NCI-H345 (cell line): ENCODE measurements around the gene CDC20.
"Not testable (repeated sequence)": the region's sequence is repeated elsewhere in the genome, so short reads cannot be mapped to it uniquely, and the experiment has no call there.

Experiments
- DNase-seq: peaks from one replicate; lab custom pipeline; 2025; lab: John Stamatoyannopoulos, UW

CDC20 gene

GRCh38 chr1:43383449-43383848 lies 24.7 kb downstream of the CDC20 start:
- DNase-seq, result no peak

- no peak for DNase-seq
Observed at GRCh38 chr1:43386676-43387075, 27.9 kb downstream of the CDC20 start.

- DNase-seq, result no peak
Observed at GRCh38 chr1:43387976-43388599, 29.3 kb downstream of the CDC20 start.

GRCh38 chr1:43388613-43389012 lies 29.8 kb downstream of the CDC20 start:
- DNase-seq, result no peak

GRCh38 chr1:43389326-43390313 lies 30.8 kb downstream of the CDC20 start, which contains the start of the genes MED8 and SZT2:
MED8 (minus strand) TSS chr1:43389800; CDS start chr1:43389764, 36 bp downstream.
SZT2 (plus strand) TSS chr1:43389899; CDS start chr1:43389969, 70 bp downstream.
- peak; percentile 94 for DNase-seq

GRCh38 chr1:43392702-43393101 lies 33.9 kb downstream of the CDC20 start:
- no peak for DNase-seq

GRCh38 chr1:43395523-43395922 lies 36.7 kb downstream of the CDC20 start:
- DNase-seq, result no peak

GRCh38 chr1:43396059-43396458 lies 37.3 kb downstream of the CDC20 start:
- DNase-seq, result no peak

GRCh38 chr1:43398227-43398626 lies 39.4 kb downstream of the CDC20 start:
- no peak for DNase-seq

- DNase-seq, result not testable (repeated sequence)
Observed at GRCh38 chr1:43400441-43400840, 41.7 kb downstream of the CDC20 start.

GRCh38 chr1:43402089-43402865 lies 43.5 kb downstream of the CDC20 start:
- no peak for DNase-seq

- DNase-seq, result no peak
Observed at GRCh38 chr1:43404353-43404752, 45.6 kb downstream of the CDC20 start.

- no peak for DNase-seq
Observed at GRCh38 chr1:43405219-43405875, 46.6 kb downstream of the CDC20 start.

GRCh38 chr1:43405876-43406234 lies 47.1 kb downstream of the CDC20 start:
- DNase-seq, result no peak

- no peak for DNase-seq
Observed at GRCh38 chr1:43410571-43410970, 51.8 kb downstream of the CDC20 start.
